ENCODE data around the gene SMIM26. TPM values are rescaled to one million over a fixed set of nuclear protein-coding genes. Genes with fewer than 3 reads are reported as not detected.

Gene SMIM26
- total and polyA plus RNA-seq, 2 of the 13 experiments (the other 11 are each of a cell fraction or from before 2014, with no cell fraction given) = 214 to 249 TPM

GRCh38 chr20:18587665-18588573, 20.7 kb downstream of the SMIM26 start, which contains the start of gene DTD1 (continued):
- TF ChIP-seq ATF6 (CRISPR knock-in tag; conservative IDR thresholded peaks at IDR 0.05) = no peak
- TF ChIP-seq CEBPG (CRISPR knock-in tag; IDR thresholded peaks at IDR 0.05) = 0 out of 2 replicates have a peak, but pooled peaks have one; percentile 3
- TF ChIP-seq MTF1 (CRISPR knock-in tag; IDR thresholded peaks at IDR 0.05) = peak; percentile 62; the same call in 1 of the 2 replicates
- TF ChIP-seq PHB2 (IDR thresholded peaks at IDR 0.05; ENCODE audit: partially characterized antibody) = no peak
- TF ChIP-seq SMYD3 (CRISPR knock-in tag; IDR thresholded peaks at IDR 0.05) = peak; percentile 91
- peak; percentile 62; the same call in 1 of the 2 replicates for TF ChIP-seq NR0B2 (CRISPR knock-in tag; IDR thresholded peaks at IDR 0.05)
- no peak for TF ChIP-seq LRRFIP1 (CRISPR knock-in tag; conservative IDR thresholded peaks at IDR 0.05)
- peak; percentile 82 for TF ChIP-seq ZNF232 (CRISPR knock-in tag; IDR thresholded peaks at IDR 0.05; ENCODE audit: borderline replicate concordance)
- peak; percentile 94 for TF ChIP-seq ZNF44 (CRISPR knock-in tag; IDR thresholded peaks at IDR 0.05)
- TF ChIP-seq ZIK1 (CRISPR knock-in tag; IDR thresholded peaks at IDR 0.05; ENCODE audit: borderline replicate concordance, low read depth) = peak; percentile 80; the same call in 1 of the 2 replicates
- TF ChIP-seq RAD21 (CRISPR knock-in tag; IDR thresholded peaks at IDR 0.05) = peak; percentile 88
- peak; percentile 92; the same call in 1 of the 2 replicates for TF ChIP-seq MEIS2 (CRISPR knock-in tag; IDR thresholded peaks at IDR 0.05)
- TF ChIP-seq TEF (CRISPR knock-in tag; IDR thresholded peaks at IDR 0.05) = peak; percentile 64; the same call in 1 of the 2 replicates
- peak; percentile 91 for TF ChIP-seq XRCC5 (optimal IDR thresholded peaks at IDR 0.05; ENCODE audit: low read length)
- TF ChIP-seq DR1 (CRISPR knock-in tag; IDR thresholded peaks at IDR 0.05) = peak; percentile 67; the same call in 1 of the 2 replicates
- TF ChIP-seq MBNL3 (CRISPR knock-in tag; conservative IDR thresholded peaks at IDR 0.05) = no peak
- TF ChIP-seq ARNTL (CRISPR knock-in tag; IDR thresholded peaks at IDR 0.05) = 0 out of 2 replicates have a peak, but pooled peaks have one; percentile 3
- no peak for TF ChIP-seq TGIF2 (CRISPR knock-in tag; IDR thresholded peaks at IDR 0.05)
- TF ChIP-seq, protein P1, sequence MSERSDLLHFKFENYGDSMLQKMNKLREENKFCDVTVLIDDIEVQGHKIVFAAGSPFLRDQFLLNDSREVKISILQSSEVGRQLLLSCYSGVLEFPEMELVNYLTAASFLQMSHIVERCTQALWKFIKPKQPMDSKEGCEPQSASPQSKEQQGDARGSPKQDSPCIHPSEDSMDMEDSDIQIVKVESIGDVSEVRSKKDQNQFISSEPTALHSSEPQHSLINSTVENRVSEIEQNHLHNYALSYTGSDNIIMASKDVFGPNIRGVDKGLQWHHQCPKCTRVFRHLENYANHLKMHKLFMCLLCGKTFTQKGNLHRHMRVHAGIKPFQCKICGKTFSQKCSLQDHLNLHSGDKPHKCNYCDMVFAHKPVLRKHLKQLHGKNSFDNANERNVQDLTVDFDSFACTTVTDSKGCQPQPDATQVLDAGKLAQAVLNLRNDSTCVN (CRISPR knock-in tag; IDR thresholded peaks at IDR 0.05; ENCODE audit: borderline replicate concordance) = no peak; the same call in 1 of the 2 replicates
- no peak for TF ChIP-seq STAG1 (CRISPR knock-in tag; IDR thresholded peaks at IDR 0.05)
- TF ChIP-seq ZNF121 (CRISPR knock-in tag; IDR thresholded peaks at IDR 0.05) = 0 out of 2 replicates have a peak, but pooled peaks have one; percentile 25
- TF ChIP-seq ZSCAN22 (CRISPR knock-in tag; IDR thresholded peaks at IDR 0.05) = no peak

All from HepG2 (cell line).